Mucosa of rectum (tissue), 2 donors: ENCODE measurements around the gene CLDN11.

ENCODE experiments used
- H3K27ac ChIP-seq, 2 donors: one replicate each; pipeline ENCODE4 v1.7.0; 2013; ENCODE audit warnings: inconsistent platforms in 2 of 2, low read depth in 2 of 2, low read length in 2 of 2
- H3K27me3 ChIP-seq, 2 donors: one replicate each; pipeline ENCODE4 v1.7.0; 2013; ENCODE audit warnings: low read length in 2 of 2; ENCODE audit not compliant: control insufficient read depth in 2 of 2, insufficient read depth in 2 of 2
- H3K36me3 ChIP-seq, 2 donors: one replicate each; pipeline ENCODE4 v1.7.0; 2013; ENCODE audit warnings: low read length in 2 of 2; ENCODE audit not compliant: control insufficient read depth in 2 of 2, insufficient read depth in 2 of 2
- H3K4me1 ChIP-seq, 2 donors: one replicate each; pipeline ENCODE4 v1.7.0; 2013; ENCODE audit warnings: low read length in 2 of 2, mild to moderate bottlenecking in 1 of 2; ENCODE audit not compliant: control insufficient read depth in 2 of 2, insufficient read depth in 2 of 2
- H3K4me3 ChIP-seq, 2 donors: one replicate each; pipeline ENCODE4 v1.7.0; 2013; ENCODE audit warnings: low read length in 2 of 2
- H3K9ac ChIP-seq, 2 donors: one replicate each; pipeline ENCODE4 v1.7.0; 2013; ENCODE audit warnings: low read length in 2 of 2, low read depth in 1 of 2, mild to moderate bottlenecking in 1 of 2
- H3K9me3 ChIP-seq, 2 donors: one replicate each; pipeline ENCODE4 v1.7.0; 2013; ENCODE audit warnings: low read length in 2 of 2; ENCODE audit not compliant: control insufficient read depth in 2 of 2
- donor health status: healthy.
- donor health status: Normal muscosa, but diverticular disease.

The CLDN11 gene

GRCh38 chr3:170483485-170484262, 65.0 kb downstream of the CLDN11 start:
- Histone ChIP-seq H3K27ac (no peak overlapping the region), H3K4me1 (no peaks in the 10 kb centered on the region), H3K4me3 (no peak overlapping the region), H3K9ac (no peak overlapping the region), H3K36me3 (no peaks in the 10 kb centered on the region), H3K27me3 (peaks cover 0 to 6% of the 10 kb centered on the region in 2 donors), H3K9me3 (no peaks in the 10 kb centered on the region)
